ENCODE results near the gene OTOG.

Gene OTOG

DNA sequence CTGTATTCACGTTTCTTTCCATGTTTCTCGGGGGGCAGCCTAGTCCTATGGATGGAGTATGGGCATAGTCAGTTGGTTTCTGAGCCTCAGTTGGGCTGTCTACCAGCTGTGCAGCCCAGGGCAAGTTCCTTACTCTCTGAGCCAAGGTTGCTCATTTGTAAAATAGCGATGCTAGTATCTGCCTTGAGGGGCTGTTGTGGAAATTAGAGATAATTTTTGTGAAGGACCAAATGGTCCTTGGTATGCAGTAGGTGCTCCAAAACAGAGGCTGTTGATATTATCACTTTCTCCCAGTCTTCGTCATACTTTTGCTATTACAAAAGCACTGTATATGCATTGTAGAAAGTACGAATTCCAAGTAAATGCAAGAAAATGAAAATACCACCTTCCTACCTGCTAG is 89.7 kb downstream of the OTOG start:
- H3K4me2 ChIP-seq: no peak overlapping the region
- peaks cover 18% of the 10 kb centered on the region for H3K4me1 ChIP-seq
- no peaks in the 10 kb centered on the region for H3K27me3 ChIP-seq
- H3K36me3 ChIP-seq: no peaks in the 10 kb centered on the region
- no peak for TF ChIP-seq Cebpa-rat (IDR thresholded peaks at IDR 0.05)
- H4K20me1 ChIP-seq: no peaks in the 10 kb centered on the region
- no peak overlapping the region for H3K4me3 ChIP-seq
- H3K9me3 ChIP-seq: no peaks in the 10 kb centered on the region
- H3K27ac ChIP-seq: no peak overlapping the region
- H3K9ac ChIP-seq: no peak overlapping the region

DNA sequence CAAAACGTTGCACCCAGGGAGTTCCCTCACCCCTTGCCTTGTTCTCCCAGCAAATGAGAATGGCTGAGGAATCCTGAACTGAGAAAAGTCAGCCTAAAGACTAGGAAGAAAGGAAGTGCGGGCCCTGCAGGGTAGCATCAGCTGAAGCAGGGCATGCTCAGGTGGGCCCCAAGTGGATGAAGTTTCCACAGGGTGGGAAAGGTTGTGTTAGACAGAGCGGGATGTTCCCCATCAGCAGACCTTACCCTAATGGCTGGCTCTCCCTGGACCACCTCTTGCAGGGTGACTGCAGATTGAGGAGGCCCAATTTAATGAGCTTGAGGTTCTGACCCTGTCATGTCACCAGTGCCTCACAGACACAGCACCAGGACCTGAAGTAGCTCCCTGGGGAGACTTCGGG is 90.8 kb downstream of the OTOG start:
- Histone ChIP-seq H3K4me2 (no peak overlapping the region), H3K27ac (no peak overlapping the region), H3K36me3 (no peaks in the 10 kb centered on the region), H4K20me1 (no peaks in the 10 kb centered on the region), H3K27me3 (no peaks in the 10 kb centered on the region), H3K4me3 (no peak overlapping the region), H3K9ac (no peak overlapping the region), H3K9me3 (no peaks in the 10 kb centered on the region), H3K4me1 (peaks cover 27% of the 10 kb centered on the region)
- no peak for TF ChIP-seq Cebpa-rat (IDR thresholded peaks at IDR 0.05)

DNA sequence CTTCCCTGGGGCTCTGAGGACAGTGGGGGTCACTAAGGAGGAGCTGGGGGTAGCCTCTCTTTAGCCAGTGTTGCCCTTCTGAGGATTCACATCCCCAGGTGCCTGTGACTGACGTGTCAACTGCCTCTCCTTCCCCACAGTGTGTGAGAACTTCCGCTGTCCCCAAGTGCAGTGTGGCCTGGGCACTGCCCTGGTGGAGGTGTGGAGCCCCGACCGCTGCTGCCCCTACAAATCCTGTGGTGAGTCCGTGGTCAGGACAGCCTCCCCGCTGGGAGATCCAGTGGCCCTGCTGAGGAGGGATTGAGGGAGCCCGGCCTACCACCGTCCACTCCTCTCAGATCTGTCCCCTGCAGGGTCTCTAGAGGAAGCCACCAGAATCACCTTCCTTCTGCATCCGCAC is 91.3 kb downstream of the OTOG start:
- no peaks in the 10 kb centered on the region for H3K36me3 ChIP-seq
- H3K9ac ChIP-seq: no peak overlapping the region
- H3K27ac ChIP-seq: no peak overlapping the region
- H3K27me3 ChIP-seq: no peaks in the 10 kb centered on the region
- H3K4me1 ChIP-seq: peaks cover 27% of the 10 kb centered on the region
- no peak overlapping the region for H3K4me3 ChIP-seq
- H4K20me1 ChIP-seq: no peaks in the 10 kb centered on the region
- H3K9me3 ChIP-seq: no peaks in the 10 kb centered on the region
- no peak for TF ChIP-seq Cebpa-rat (IDR thresholded peaks at IDR 0.05)
- H3K4me2 ChIP-seq: no peak overlapping the region

DNA sequence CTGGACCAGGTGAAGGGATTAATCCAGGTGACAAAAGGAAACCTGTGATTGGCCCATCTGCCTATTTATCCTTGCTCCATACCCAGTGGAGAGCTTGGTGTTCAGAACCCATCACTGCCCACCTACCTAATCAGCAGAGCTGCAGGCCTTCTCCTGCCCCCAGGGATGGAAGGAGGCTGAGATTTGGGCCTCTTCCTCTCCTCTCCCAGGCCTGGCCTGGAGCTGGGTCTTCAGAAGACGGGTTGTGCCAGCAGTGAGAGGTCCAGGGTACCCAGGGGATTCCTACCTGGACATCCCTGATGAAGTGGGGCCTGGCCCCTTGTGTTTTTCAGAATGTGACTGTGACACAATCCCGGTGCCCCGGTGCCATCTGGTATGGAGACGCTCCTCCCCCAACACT is 92.0 kb downstream of the OTOG start:
- H4K20me1 ChIP-seq: no peaks in the 10 kb centered on the region
- H3K27me3 ChIP-seq: no peaks in the 10 kb centered on the region
- no peaks in the 10 kb centered on the region for H3K9me3 ChIP-seq
- H3K4me2 ChIP-seq: no peak overlapping the region
- peaks cover 25% of the 10 kb centered on the region for H3K4me1 ChIP-seq
- H3K27ac ChIP-seq: no peak overlapping the region
- H3K36me3 ChIP-seq: no peaks in the 10 kb centered on the region
- H3K4me3 ChIP-seq: no peak overlapping the region
- TF ChIP-seq Cebpa-rat (IDR thresholded peaks at IDR 0.05): no peak
- no peak overlapping the region for H3K9ac ChIP-seq

DNA sequence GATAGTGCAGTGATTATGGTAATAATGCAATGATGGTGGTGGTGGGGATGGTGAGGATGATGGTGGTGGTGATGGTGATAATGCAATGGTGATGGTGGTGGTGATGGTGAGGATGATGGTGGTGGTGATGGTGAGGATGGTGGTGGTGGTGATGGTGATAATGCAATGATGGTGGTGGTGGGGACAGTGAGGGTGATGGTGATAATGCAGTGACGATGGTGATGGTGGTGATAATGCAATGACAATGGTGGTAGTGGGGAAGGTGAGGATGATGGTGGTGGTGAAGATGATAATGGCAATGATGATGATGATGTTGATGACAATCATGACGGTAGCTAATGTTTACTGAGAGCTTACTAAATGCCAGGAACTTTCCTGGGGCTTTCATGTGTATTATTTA is 92.7 kb downstream of the OTOG start:
- Histone ChIP-seq H3K9me3 (no peaks in the 10 kb centered on the region), H3K27me3 (no peaks in the 10 kb centered on the region)

DNA sequence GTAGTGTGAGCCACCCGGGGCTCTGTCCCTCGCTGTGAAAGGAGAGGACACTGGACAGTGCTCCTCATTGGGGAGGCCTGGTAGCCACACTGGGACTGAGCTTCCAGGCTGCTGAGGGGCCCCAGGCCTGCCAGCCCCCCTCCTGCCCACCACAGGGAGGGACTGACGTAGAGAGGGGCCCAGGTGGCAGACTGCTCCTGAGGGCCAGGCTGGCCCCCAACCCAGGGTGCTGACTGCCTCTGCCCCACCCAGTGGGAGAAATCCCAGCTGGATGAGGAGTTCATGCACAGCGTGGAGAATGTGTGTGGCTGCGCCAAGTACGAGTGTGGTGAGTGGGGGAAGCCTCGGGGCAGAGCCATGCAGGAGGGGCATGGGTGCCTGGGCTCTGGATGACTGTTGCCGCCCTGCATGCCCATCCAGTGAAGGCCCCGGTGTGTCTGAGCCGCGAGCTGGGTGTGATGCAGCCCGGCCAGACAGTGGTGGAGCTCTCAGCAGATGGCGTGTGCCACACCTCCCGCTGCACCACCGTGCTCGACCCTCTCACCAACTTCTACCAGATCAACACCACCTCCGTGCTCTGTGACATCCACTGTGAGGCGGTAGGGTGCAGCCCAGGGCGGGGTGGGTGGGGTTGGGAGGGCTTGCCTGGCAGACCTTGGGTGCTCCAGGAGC is 93.6 kb downstream of the OTOG start:
- H3K27me3 ChIP-seq: no peaks in the 10 kb centered on the region
- no peaks in the 10 kb centered on the region for H4K20me1 ChIP-seq
- H3K36me3 ChIP-seq: no peaks in the 10 kb centered on the region
- no peaks in the 10 kb centered on the region for H3K9me3 ChIP-seq
- peak overlapping the region; percentile 28 for H3K27ac ChIP-seq
- H3K4me1 ChIP-seq: peaks cover 28% of the 10 kb centered on the region
- no peak for TF ChIP-seq Cebpa-rat (IDR thresholded peaks at IDR 0.05)
- H3K4me3 ChIP-seq: no peak overlapping the region
- no peak overlapping the region for H3K9ac ChIP-seq
- peak overlapping the region; percentile 42 for H3K4me2 ChIP-seq

More for the DNA sequence above, 92.7 kb downstream of the OTOG start:
- no peak for TF ChIP-seq Cebpa-rat (IDR thresholded peaks at IDR 0.05)
- Histone ChIP-seq H3K36me3 (no peaks in the 10 kb centered on the region), H3K4me1 (peaks cover 22% of the 10 kb centered on the region), H4K20me1 (no peaks in the 10 kb centered on the region), H3K9ac (no peak overlapping the region), H3K27ac (no peak overlapping the region), H3K4me2 (no peak overlapping the region), H3K4me3 (no peak overlapping the region)

DNA sequence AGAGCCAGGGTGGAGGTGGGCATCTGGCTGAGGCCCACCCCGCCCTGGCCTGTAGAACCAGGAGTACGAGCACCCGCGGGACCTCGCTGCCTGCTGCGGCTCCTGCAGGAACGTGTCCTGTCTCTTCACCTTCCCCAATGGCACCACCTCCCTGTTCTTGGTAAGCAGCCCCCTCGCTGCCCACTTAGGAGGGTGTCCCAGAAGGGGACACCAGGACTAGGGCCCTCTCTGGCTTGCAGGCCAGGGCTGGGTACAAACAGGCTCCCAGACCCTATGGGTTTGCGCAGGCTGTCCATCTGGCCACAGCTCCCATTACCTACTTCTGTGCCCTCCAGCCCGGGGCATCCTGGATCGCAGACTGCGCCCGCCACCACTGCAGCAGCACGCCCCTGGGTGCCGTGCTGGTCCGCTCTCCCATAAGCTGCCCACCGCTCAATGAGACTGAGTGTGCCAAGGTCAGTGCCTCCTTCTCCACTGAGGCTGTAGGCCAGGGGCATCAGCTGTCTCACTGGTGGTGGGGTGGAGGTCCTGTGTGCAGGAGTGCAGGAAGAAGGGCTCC is 94.8 kb downstream of the OTOG start:
- Histone ChIP-seq H3K27me3 (no peaks in the 10 kb centered on the region), H3K4me2 (peak overlapping the region; percentile 22; the same call in 1 of the 2 replicates), H3K9ac (no peak overlapping the region), H3K4me3 (no peak overlapping the region), H3K4me1 (peaks cover 28% of the 10 kb centered on the region), H3K27ac (no peak overlapping the region), H3K36me3 (no peaks in the 10 kb centered on the region), H4K20me1 (no peaks in the 10 kb centered on the region), H3K9me3 (peaks cover 4% of the 10 kb centered on the region; the same call in 1 of the 2 replicates)
- no peak for TF ChIP-seq Cebpa-rat (IDR thresholded peaks at IDR 0.05)

DNA sequence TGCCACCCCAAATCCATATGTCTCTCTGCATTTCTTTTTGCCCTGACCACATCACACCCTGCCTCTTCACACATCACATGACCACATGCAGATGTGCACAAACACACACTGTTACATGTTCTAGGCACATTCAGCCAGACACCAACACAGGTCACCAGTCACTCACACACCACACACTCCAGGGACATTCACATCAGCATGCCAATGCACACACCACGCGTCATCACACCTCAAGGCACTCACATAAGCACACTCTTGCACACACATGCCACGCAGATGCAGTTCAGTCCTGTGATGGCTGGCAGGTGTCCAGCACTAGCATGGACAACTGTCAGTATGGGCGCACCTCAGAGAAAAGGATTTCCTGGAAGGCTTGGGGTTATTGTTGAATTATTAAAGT is 95.3 kb downstream of the OTOG start:
- Histone ChIP-seq H4K20me1 (no peaks in the 10 kb centered on the region), H3K4me3 (no peak overlapping the region), H3K9ac (no peak overlapping the region), H3K4me2 (peak overlapping the region; percentile 22; the same call in 1 of the 2 replicates), H3K4me1 (peaks cover 28% of the 10 kb centered on the region), H3K36me3 (no peaks in the 10 kb centered on the region), H3K27me3 (no peaks in the 10 kb centered on the region), H3K9me3 (peaks cover 9% of the 10 kb centered on the region), H3K27ac (no peak overlapping the region)
- no peak for TF ChIP-seq Cebpa-rat (IDR thresholded peaks at IDR 0.05)

DNA sequence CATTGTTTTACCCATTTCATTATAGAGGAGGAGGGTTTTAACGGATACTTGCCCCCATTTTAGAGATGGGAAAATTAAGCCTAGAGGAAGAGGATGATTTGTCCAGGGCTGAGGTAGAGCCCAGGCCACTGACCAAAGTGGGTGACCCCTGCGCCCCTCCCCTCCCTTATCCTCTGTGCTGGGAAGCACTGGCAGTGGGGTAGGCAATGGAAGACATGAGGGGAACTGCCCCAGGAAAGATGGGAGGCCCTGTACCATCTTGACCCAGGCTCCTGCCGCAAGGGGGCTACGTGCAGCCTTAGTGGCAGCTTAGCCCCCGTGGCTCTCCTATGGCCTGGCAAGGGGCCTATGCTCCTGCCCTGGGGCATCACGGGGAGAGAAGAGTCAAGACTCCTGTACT is 95.9 kb downstream of the OTOG start:
- Histone ChIP-seq H3K27me3 (no peaks in the 10 kb centered on the region), H4K20me1 (no peaks in the 10 kb centered on the region), H3K9ac (no peak overlapping the region), H3K36me3 (no peaks in the 10 kb centered on the region), H3K27ac (no peak overlapping the region), H3K4me2 (no peak overlapping the region), H3K4me3 (no peak overlapping the region), H3K4me1 (peaks cover 28% of the 10 kb centered on the region), H3K9me3 (peaks cover 15% of the 10 kb centered on the region)
- TF ChIP-seq Cebpa-rat (IDR thresholded peaks at IDR 0.05): no peak

DNA sequence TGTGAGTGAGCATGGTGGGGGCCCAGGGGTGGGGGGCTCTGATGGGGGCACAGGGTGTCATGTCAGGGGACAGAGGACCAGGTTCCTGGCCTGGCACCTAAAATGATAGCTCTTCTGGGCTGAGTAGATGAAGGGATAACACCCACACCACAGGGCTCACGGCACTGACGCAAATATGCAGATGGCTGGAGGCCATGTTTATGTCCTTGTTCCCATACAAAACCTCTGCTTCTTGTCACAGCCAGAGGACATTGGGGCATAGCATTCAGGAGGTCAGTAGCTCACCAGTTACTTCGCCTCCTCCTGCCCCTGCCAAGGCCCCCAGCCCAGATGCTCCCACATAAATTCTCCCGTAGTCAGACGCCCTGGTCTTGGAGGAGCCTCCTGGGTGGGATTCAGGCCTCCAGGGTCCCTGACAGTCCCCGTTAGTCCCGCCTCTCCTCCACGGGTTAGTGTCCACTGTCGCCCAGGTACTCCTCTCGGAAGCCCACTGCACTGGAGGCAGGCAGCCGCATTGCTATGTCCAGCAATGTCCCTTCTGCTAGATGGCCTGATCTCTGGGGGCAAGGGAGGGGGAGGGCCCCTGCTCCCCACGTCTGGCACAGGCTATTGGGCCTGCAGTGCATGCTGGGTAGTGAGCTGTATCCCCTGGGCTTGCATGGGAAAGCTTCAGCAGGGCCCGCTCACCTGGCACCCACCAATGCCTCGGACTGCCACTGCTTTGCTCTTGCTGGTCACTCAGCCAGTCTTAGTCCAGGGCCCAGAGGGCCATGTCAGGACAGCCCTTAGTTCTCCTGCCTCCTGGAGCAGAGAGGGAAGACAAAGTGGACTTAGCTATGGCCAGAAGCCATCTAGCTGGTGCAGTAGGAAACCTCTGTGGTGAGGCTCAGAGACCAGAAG is 96.7 kb downstream of the OTOG start:
- no peak overlapping the region for H3K4me3 ChIP-seq
- no peaks in the 10 kb centered on the region for H3K36me3 ChIP-seq
- H3K9ac ChIP-seq: no peak overlapping the region
- TF ChIP-seq Cebpa-rat (IDR thresholded peaks at IDR 0.05): no peak
- no peak overlapping the region for H3K4me2 ChIP-seq
- H3K9me3 ChIP-seq: peaks cover 22% of the 10 kb centered on the region
- peaks cover 34% of the 10 kb centered on the region for H3K4me1 ChIP-seq
- peak overlapping the region; percentile 13; the same call in 1 of the 2 replicates for H3K27ac ChIP-seq
- H4K20me1 ChIP-seq: no peaks in the 10 kb centered on the region
- no peaks in the 10 kb centered on the region for H3K27me3 ChIP-seq

All from BLaER1 (cell line).